Panc1 (cell line): ENCODE data around the gene SPDYE16.
"Not testable (repeated sequence)": the region's sequence is repeated elsewhere in the genome, so short reads cannot be mapped to it uniquely, and the experiment has no call there.

Experiments
- POLR2AphosphoS5 ChIP-seq: IDR thresholded peaks from 2 replicates; pipeline ENCODE4 v1.6.1; 2012; ENCODE audit warnings: mild to moderate bottlenecking, low read depth, low read length, moderate library complexity
- REST ChIP-seq, 2 experiments: IDR thresholded peaks; 2 replicates each; pipeline ENCODE4 v1.6.1; 2011 to 2012; ENCODE audit warnings: low read depth in 2 of 2, control low read depth in 1 of 2, low read length in 1 of 2, mild to moderate bottlenecking in 1 of 2, moderate library complexity in 1 of 2; ENCODE audit not compliant: insufficient read depth in 1 of 2
- TCF7L2 ChIP-seq: IDR thresholded peaks from 2 replicates; pipeline ENCODE4 v1.6.1; 2011; ENCODE audit warnings: mild to moderate bottlenecking, low read depth, low read length, inconsistent platforms
- TF ChIP-seq, protein P1 (sequence below): fragments of 450-650 bp; IDR thresholded peaks from 2 replicates; pipeline ENCODE4 v1.5.1; 2017; ENCODE audit warnings: mild to moderate bottlenecking

DNA sequence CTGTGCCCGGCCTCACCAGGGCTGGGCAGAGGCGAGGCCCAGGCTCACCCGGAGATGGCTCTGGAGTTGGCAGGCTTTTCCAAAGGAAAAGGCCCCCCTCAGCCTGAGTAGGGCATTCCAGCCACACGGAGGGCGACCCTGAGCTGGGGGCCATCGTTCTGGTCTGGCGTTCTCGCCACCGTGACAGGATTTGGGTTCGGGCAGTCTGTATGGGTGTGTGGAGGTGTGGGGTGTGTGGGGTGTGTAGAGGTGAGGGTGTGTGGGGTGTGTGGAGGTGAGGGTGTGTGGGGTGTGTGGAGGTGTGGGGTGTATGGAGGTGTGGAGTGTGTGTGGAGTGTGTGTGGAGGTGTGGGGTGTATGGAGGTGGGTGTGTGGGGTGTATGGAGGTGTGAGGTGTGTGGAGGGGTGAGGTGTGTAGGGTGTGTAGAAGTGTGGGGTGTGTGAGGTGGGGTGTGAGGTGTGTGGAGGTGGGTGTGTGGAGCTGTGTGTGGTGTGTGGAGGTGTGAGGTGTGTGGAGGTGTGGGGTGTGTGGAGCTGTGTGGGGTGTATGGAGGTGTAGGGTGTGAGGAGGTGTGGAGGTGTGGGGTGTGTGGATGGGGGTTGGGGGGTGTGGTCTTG lies 44.4 kb downstream of the SPDYE16 start:
- TF ChIP-seq, protein P1, sequence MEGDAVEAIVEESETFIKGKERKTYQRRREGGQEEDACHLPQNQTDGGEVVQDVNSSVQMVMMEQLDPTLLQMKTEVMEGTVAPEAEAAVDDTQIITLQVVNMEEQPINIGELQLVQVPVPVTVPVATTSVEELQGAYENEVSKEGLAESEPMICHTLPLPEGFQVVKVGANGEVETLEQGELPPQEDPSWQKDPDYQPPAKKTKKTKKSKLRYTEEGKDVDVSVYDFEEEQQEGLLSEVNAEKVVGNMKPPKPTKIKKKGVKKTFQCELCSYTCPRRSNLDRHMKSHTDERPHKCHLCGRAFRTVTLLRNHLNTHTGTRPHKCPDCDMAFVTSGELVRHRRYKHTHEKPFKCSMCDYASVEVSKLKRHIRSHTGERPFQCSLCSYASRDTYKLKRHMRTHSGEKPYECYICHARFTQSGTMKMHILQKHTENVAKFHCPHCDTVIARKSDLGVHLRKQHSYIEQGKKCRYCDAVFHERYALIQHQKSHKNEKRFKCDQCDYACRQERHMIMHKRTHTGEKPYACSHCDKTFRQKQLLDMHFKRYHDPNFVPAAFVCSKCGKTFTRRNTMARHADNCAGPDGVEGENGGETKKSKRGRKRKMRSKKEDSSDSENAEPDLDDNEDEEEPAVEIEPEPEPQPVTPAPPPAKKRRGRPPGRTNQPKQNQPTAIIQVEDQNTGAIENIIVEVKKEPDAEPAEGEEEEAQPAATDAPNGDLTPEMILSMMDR, result not testable (repeated sequence)
- TF ChIP-seq REST (IDR thresholded peaks at IDR 0.05; ENCODE audit: insufficient read depth in 1 of 2, low read depth in 2 of 2, low read length in 1 of 2); POLR2AphosphoS5; TCF7L2: not testable (repeated sequence)
